ENCODE measurements around the gene SPAAR. TPM values are rescaled to one million over a fixed set of nuclear protein-coding genes. Genes with fewer than 3 reads are reported as not detected.

The SPAAR gene
- total and polyA plus RNA-seq, 4 donors: 0.65 to 2.4 (median 1.1) TPM

DNA sequence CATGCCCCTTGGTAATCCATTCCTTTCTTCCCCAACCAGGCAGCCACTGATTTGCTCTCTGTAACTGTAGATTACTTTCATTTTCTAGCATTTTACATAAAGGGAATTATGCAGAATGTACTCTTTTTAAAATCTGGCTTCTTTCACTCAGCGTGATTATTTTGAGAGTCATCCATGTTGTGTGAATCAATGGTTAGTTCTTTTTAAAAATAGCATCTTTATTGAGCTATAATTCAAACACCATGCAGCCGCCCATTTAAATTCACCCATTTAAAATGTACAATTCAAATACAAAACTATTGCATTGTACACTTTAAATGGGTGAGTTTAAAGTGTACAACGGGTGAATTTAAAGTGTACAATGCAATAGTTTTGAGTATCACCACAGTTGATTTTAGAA, 36.8 kb upstream of the SPAAR start:
- H3K36me3 ChIP-seq (ENCODE audit: control insufficient read depth in 4 of 4, insufficient read depth in 3 of 4, low read depth in 1 of 4, low read length in 3 of 4): no peaks in the 10 kb centered on the region
- no peak overlapping the region for H3K9ac ChIP-seq (ENCODE audit: low read depth in 1 of 2, low read length in 2 of 2)
- TF ChIP-seq, protein P1, sequence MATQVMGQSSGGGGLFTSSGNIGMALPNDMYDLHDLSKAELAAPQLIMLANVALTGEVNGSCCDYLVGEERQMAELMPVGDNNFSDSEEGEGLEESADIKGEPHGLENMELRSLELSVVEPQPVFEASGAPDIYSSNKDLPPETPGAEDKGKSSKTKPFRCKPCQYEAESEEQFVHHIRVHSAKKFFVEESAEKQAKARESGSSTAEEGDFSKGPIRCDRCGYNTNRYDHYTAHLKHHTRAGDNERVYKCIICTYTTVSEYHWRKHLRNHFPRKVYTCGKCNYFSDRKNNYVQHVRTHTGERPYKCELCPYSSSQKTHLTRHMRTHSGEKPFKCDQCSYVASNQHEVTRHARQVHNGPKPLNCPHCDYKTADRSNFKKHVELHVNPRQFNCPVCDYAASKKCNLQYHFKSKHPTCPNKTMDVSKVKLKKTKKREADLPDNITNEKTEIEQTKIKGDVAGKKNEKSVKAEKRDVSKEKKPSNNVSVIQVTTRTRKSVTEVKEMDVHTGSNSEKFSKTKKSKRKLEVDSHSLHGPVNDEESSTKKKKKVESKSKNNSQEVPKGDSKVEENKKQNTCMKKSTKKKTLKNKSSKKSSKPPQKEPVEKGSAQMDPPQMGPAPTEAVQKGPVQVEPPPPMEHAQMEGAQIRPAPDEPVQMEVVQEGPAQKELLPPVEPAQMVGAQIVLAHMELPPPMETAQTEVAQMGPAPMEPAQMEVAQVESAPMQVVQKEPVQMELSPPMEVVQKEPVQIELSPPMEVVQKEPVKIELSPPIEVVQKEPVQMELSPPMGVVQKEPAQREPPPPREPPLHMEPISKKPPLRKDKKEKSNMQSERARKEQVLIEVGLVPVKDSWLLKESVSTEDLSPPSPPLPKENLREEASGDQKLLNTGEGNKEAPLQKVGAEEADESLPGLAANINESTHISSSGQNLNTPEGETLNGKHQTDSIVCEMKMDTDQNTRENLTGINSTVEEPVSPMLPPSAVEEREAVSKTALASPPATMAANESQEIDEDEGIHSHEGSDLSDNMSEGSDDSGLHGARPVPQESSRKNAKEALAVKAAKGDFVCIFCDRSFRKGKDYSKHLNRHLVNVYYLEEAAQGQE (IDR thresholded peaks at IDR 0.05): no peak
- TF ChIP-seq, protein P2, sequence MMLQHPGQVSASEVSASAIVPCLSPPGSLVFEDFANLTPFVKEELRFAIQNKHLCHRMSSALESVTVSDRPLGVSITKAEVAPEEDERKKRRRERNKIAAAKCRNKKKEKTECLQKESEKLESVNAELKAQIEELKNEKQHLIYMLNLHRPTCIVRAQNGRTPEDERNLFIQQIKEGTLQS (IDR thresholded peaks at IDR 0.05): no peak
- TF ChIP-seq, protein P3, sequence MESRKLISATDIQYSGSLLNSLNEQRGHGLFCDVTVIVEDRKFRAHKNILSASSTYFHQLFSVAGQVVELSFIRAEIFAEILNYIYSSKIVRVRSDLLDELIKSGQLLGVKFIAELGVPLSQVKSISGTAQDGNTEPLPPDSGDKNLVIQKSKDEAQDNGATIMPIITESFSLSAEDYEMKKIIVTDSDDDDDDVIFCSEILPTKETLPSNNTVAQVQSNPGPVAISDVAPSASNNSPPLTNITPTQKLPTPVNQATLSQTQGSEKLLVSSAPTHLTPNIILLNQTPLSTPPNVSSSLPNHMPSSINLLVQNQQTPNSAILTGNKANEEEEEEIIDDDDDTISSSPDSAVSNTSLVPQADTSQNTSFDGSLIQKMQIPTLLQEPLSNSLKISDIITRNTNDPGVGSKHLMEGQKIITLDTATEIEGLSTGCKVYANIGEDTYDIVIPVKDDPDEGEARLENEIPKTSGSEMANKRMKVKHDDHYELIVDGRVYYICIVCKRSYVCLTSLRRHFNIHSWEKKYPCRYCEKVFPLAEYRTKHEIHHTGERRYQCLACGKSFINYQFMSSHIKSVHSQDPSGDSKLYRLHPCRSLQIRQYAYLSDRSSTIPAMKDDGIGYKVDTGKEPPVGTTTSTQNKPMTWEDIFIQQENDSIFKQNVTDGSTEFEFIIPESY (IDR thresholded peaks at IDR 0.05): no peak
- TF ChIP-seq FOXA1 (IDR thresholded peaks at IDR 0.05): no peak
- no peak for TF ChIP-seq GABPA (IDR thresholded peaks at IDR 0.05 in 1 of 2, conservative IDR thresholded peaks at IDR 0.05 in 1 of 2)
- TF ChIP-seq FOXA2 (IDR thresholded peaks at IDR 0.05): no peak
- TF ChIP-seq JUND (IDR thresholded peaks at IDR 0.05): no peak
- TF ChIP-seq RAD21 (IDR thresholded peaks at IDR 0.05): no peak
- TF ChIP-seq RXRA (IDR thresholded peaks at IDR 0.05): no peak
- no peak for TF ChIP-seq EGR1 (IDR thresholded peaks at IDR 0.05; ENCODE audit: low read depth in 2 of 2)
- no peak for TF ChIP-seq HNF4A (conservative IDR thresholded peaks at IDR 0.05)
- no peak for TF ChIP-seq SP1 (IDR thresholded peaks at IDR 0.05)
- no peak for TF ChIP-seq YY1 (IDR thresholded peaks at IDR 0.05)
- no peak for TF ChIP-seq NR2F2 (IDR thresholded peaks at IDR 0.05)
- TF ChIP-seq HNF4G (IDR thresholded peaks at IDR 0.05): no peak
- TF ChIP-seq TAF1 (conservative IDR thresholded peaks at IDR 0.05): no peak
- no peak overlapping the region for H3K27ac ChIP-seq (ENCODE audit: low read depth in 1 of 2, low read length in 2 of 2)
- no peaks in the 10 kb centered on the region for H3K4me1 ChIP-seq (ENCODE audit: control insufficient read depth in 4 of 4, insufficient read depth in 4 of 4, low read length in 3 of 4)
- H3K9me3 ChIP-seq (ENCODE audit: control insufficient read depth in 4 of 4, low read length in 3 of 4): peaks cover 0 to 2% (median 0%) of the 10 kb centered on the region in 4 donors
- no peak overlapping the region for H3K4me3 ChIP-seq (ENCODE audit: low read depth in 1 of 3, low read length in 3 of 3)
- 69% methylated on average over 3 of the region's 3 CpGs for WGBS
- no peaks in the 10 kb centered on the region for H3K27me3 ChIP-seq (ENCODE audit: control insufficient read depth in 4 of 4, insufficient read depth in 4 of 4, low read length in 3 of 4)
- DNase-seq (ENCODE audit: low spot score): no peak

DNA sequence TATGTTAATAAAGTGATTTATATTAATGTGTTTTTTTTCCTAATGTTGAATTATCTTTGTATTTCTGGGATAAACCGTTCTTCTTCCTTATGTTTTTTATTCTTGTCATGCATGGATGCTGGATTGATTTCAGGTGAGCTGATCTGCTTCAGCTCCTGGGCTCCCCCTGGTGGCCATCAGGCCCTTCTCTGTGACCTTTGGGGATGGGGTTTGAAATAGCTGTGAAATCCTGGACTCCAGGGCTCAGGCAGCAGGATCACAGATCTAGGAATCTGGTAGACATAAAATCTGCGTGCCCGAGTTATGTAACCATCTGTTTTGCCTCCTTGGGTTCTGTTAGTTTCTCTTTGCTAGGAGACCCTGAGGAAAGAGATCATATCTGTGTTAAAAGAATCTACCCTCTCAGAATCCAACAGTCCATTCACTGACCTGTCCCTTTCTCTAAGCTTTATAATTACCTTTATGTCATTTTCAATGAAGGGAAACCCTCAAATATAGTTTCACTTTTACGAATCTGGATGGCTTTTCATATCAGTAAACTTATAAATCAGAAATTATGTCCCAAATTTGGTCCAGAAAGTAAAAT, 26.9 kb upstream of the SPAAR start:
- H3K27me3 ChIP-seq (ENCODE audit: control insufficient read depth in 4 of 4, insufficient read depth in 4 of 4, low read length in 3 of 4): no peaks in the 10 kb centered on the region
- H3K9me3 ChIP-seq (ENCODE audit: control insufficient read depth in 4 of 4, low read length in 3 of 4): peaks cover 0 to 3% (median 0%) of the 10 kb centered on the region in 4 donors
- no peaks in the 10 kb centered on the region for H3K36me3 ChIP-seq (ENCODE audit: control insufficient read depth in 4 of 4, insufficient read depth in 3 of 4, low read depth in 1 of 4, low read length in 3 of 4)
- DNase-seq (ENCODE audit: low spot score): peak; percentile 87
- H3K4me1 ChIP-seq (ENCODE audit: control insufficient read depth in 4 of 4, insufficient read depth in 4 of 4, low read length in 3 of 4): no peaks in the 10 kb centered on the region
- H3K4me3 ChIP-seq (ENCODE audit: low read depth in 1 of 3, low read length in 3 of 3): no peak overlapping the region
- no peak overlapping the region for H3K9ac ChIP-seq (ENCODE audit: low read depth in 1 of 2, low read length in 2 of 2)
- H3K27ac ChIP-seq (ENCODE audit: low read depth in 1 of 2, low read length in 2 of 2): no peak overlapping the region
- WGBS: under 1% methylated on average over 4 of the region's 4 CpGs
- TF ChIP-seq FOXA2 (IDR thresholded peaks at IDR 0.05) (no peak), SP1 (IDR thresholded peaks at IDR 0.05) (no peak), RXRA (IDR thresholded peaks at IDR 0.05) (peak; percentile 33 to 57), EGR1 (IDR thresholded peaks at IDR 0.05; ENCODE audit: low read depth in 2 of 2) (no peak), FOXA1 (IDR thresholded peaks at IDR 0.05) (no peak), NR2F2 (IDR thresholded peaks at IDR 0.05) (peak; percentile 85), HNF4G (IDR thresholded peaks at IDR 0.05) (no peak), GABPA (IDR thresholded peaks at IDR 0.05 in 1 of 2, conservative IDR thresholded peaks at IDR 0.05 in 1 of 2) (no peak), YY1 (IDR thresholded peaks at IDR 0.05) (no peak), TAF1 (conservative IDR thresholded peaks at IDR 0.05) (no peak), RAD21 (IDR thresholded peaks at IDR 0.05) (peak; percentile 96 to 98), HNF4A (conservative IDR thresholded peaks at IDR 0.05) (peak; percentile 21 to 54), JUND (IDR thresholded peaks at IDR 0.05) (no peak)
- TF ChIP-seq, protein P3 (IDR thresholded peaks at IDR 0.05): no peak
- TF ChIP-seq, protein P4, sequence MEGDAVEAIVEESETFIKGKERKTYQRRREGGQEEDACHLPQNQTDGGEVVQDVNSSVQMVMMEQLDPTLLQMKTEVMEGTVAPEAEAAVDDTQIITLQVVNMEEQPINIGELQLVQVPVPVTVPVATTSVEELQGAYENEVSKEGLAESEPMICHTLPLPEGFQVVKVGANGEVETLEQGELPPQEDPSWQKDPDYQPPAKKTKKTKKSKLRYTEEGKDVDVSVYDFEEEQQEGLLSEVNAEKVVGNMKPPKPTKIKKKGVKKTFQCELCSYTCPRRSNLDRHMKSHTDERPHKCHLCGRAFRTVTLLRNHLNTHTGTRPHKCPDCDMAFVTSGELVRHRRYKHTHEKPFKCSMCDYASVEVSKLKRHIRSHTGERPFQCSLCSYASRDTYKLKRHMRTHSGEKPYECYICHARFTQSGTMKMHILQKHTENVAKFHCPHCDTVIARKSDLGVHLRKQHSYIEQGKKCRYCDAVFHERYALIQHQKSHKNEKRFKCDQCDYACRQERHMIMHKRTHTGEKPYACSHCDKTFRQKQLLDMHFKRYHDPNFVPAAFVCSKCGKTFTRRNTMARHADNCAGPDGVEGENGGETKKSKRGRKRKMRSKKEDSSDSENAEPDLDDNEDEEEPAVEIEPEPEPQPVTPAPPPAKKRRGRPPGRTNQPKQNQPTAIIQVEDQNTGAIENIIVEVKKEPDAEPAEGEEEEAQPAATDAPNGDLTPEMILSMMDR (IDR thresholded peaks at IDR 0.05; ENCODE audit: low read depth, low read length, missing input control): peak; percentile 95
- TF ChIP-seq, protein P5, sequence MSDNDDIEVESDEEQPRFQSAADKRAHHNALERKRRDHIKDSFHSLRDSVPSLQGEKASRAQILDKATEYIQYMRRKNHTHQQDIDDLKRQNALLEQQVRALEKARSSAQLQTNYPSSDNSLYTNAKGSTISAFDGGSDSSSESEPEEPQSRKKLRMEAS (IDR thresholded peaks at IDR 0.05): no peak
- TF ChIP-seq, protein P2 (IDR thresholded peaks at IDR 0.05): no peak

All from liver (tissue), 9 donors.